Esophagus squamous epithelium (tissue), 5 donors: ENCODE measurements around the gene ZNF749. TPM values are rescaled to one million over a fixed set of nuclear protein-coding genes. Genes with fewer than 3 reads are reported as not detected.

Source experiments
- DNase-seq: peaks from one replicate; lab custom pipeline; 2025; lab: John Stamatoyannopoulos, UW
- H3K27ac ChIP-seq, 4 donors: fragments of 200-600 bp; sonication (generic); one replicate each; pipeline ENCODE4 v1.5.1; 2016 to 2019; ENCODE audit warnings: mild to moderate bottlenecking in 1 of 4
- H3K27me3 ChIP-seq, 4 donors: fragments of 200-600 bp; sonication (generic); 1 replicate in 3 of 4; 2 replicates in 1 of 4; pipeline versions ENCODE4 v1.5.1 to v1.6.0; 2017 to 2021; ENCODE audit warnings: antibody characterized with exemption in 1 of 4
- H3K36me3 ChIP-seq, 3 donors: fragments of 200-600 bp; sonication (generic); one replicate each; pipeline ENCODE4 v1.5.1; 2016 to 2019
- H3K4me1 ChIP-seq, 3 donors: fragments of 200-600 bp; sonication (generic); one replicate each; pipeline ENCODE4 v1.5.1; 2017 to 2019
- H3K4me3 ChIP-seq, 4 donors: fragments of 200-600 bp; sonication (generic); 1 replicate in 3 of 4; 2 replicates in 1 of 4; pipeline ENCODE4 v1.5.1; 2016 to 2019; ENCODE audit warnings: mild to moderate bottlenecking in 2 of 4, moderate library complexity in 1 of 4
- H3K9me3 ChIP-seq, 3 donors: fragments of 200-600 bp; sonication (generic); one replicate each; pipeline ENCODE4 v1.5.1; 2016 to 2019
- CTCF ChIP-seq, 6 experiments: fragments of 450-650 bp in 4 of 6; fragments of 200-600 bp in 2 of 6; sonication (generic) in 2 of 6; IDR thresholded peaks; one replicate each; pipeline ENCODE4 v1.5.1; 2016 to 2019; ENCODE audit warnings: antibody characterized with exemption in 6 of 6, mild to moderate bottlenecking in 4 of 6, moderate library complexity in 4 of 6
- POLR2A ChIP-seq, 4 donors: fragments of 450-650 bp; IDR thresholded peaks; one replicate each; pipeline ENCODE4 v1.6.1; 2017; ENCODE audit warnings: antibody characterized with exemption in 4 of 4, mild to moderate bottlenecking in 4 of 4, moderate library complexity in 3 of 4
- WGBS, 2 donors: methylation state at CpG; one replicate each; pipeline ENCODE4 v1.1.5; 2018; 5-methylcytosine and 5-hydroxymethylcytosine counted together
- intact Hi-C: fragments of 100-400 bp; cut with DNase I; formaldehyde crosslinking; loops from one replicate; pipeline ENCODE4 v1.15.0; 2022
- total RNA-seq, 4 donors: library from RNA; depleted of rRNA; stranded (reverse); fragments of >200 nt; gene quantifications; one replicate each; pipeline ENCODE4 v1.1.0, GENCODE V29; 2016
- donor health status: DM: yes; HTN: yes; CAD: no.

The ZNF749 gene
- total RNA-seq, 4 donors from 2014 or later: 6.9 to 11.1 (median 8.4) TPM

- H3K27ac ChIP-seq: no peak overlapping the region
- no peaks in the 10 kb centered on the region for H3K27me3 ChIP-seq
- H3K36me3 ChIP-seq: peaks cover 6 to 54% (median 12%) of the 10 kb centered on the region in 3 donors
- H3K4me1 ChIP-seq: peaks cover 5 to 27% (median 16%) of the 10 kb centered on the region in 3 donors
- intact Hi-C loops: no loop called here
- DNase-seq: no peak
- TF ChIP-seq CTCF (IDR thresholded peaks at IDR 0.05): no peak
- no peak for TF ChIP-seq POLR2A (IDR thresholded peaks at IDR 0.05)
- 80 to 93% methylated on average over 9 of the region's 9 CpGs for WGBS, 2 donors
- H3K9me3 ChIP-seq: peaks cover 6 to 57% (median 17%) of the 10 kb centered on the region in 3 donors
- H3K4me3 ChIP-seq: no peak overlapping the region
Measured at GRCh38 chr19:57438925-57439324, 3.8 kb downstream of the ZNF749 start.

- H3K36me3 ChIP-seq: peaks cover 6 to 78% (median 12%) of the 10 kb centered on the region in 3 donors
- peaks cover 6 to 86% (median 30%) of the 10 kb centered on the region in 3 donors for H3K9me3 ChIP-seq
- no peak for DNase-seq
- WGBS, 2 donors: 90 to 98% methylated on average over 4 to 5 of the region's 7 CpGs
- peaks cover 0 to 2% (median 0%) of the 10 kb centered on the region in 3 donors for H3K4me1 ChIP-seq
- no peak overlapping the region for H3K4me3 ChIP-seq
- no peaks in the 10 kb centered on the region for H3K27me3 ChIP-seq
- intact Hi-C loops: no loop called here
- TF ChIP-seq POLR2A (IDR thresholded peaks at IDR 0.05) (no peak), CTCF (IDR thresholded peaks at IDR 0.05) (no peak)
- H3K27ac ChIP-seq: no peak overlapping the region
Measured at GRCh38 chr19:57441979-57442752, 7.0 kb downstream of the ZNF749 start.

GRCh38 chr19:57443121-57443696 is 8.1 kb downstream of the ZNF749 start:
- peaks cover 5 to 70% (median 12%) of the 10 kb centered on the region in 3 donors for H3K36me3 ChIP-seq
- H3K4me3 ChIP-seq: no peak overlapping the region
- no peaks in the 10 kb centered on the region for H3K4me1 ChIP-seq
- no peak overlapping the region for H3K27ac ChIP-seq
- DNase-seq: no peak
- H3K27me3 ChIP-seq: no peaks in the 10 kb centered on the region
- TF ChIP-seq CTCF (IDR thresholded peaks at IDR 0.05) (no peak), POLR2A (IDR thresholded peaks at IDR 0.05) (no peak)
- 54 to 79% methylated on average over 5 of the region's 5 CpGs for WGBS, 2 donors
- intact Hi-C loops: no loop called here
- H3K9me3 ChIP-seq: peaks cover 6 to 95% (median 35%) of the 10 kb centered on the region in 3 donors

GRCh38 chr19:57452307-57452706 is 17.2 kb downstream of the ZNF749 start:
- 87 to 96% methylated on average over 3 of the region's 3 CpGs for WGBS, 2 donors
- peaks cover 0 to 75% (median 17%) of the 10 kb centered on the region in 3 donors for H3K9me3 ChIP-seq
- no peak for DNase-seq
- TF ChIP-seq POLR2A (IDR thresholded peaks at IDR 0.05): no peak
- no peak for TF ChIP-seq CTCF (IDR thresholded peaks at IDR 0.05)
- H3K27me3 ChIP-seq: no peaks in the 10 kb centered on the region
- H3K4me1 ChIP-seq: no peaks in the 10 kb centered on the region
- H3K36me3 ChIP-seq: peaks cover 0 to 5% (median 0%) of the 10 kb centered on the region in 3 donors
- H3K27ac ChIP-seq: no peak overlapping the region
- H3K4me3 ChIP-seq: no peak overlapping the region
- intact Hi-C loops: no loop called here
